ENCODE results near the gene RPH3AL. TPM values are rescaled to one million over a fixed set of nuclear protein-coding genes. Genes with fewer than 3 reads are reported as not detected.

The RPH3AL gene
- polyA plus RNA-seq, 3 donors = 0.71 to 1.9 (median 1.5) TPM

- no peak overlapping the region for H3K4me2 ChIP-seq (replicated peaks; ENCODE audit: extremely low read depth, low read length, poor library complexity, severe bottlenecking)
- H3K79me2 ChIP-seq (ENCODE audit: insufficient read depth, low read length) = no peaks in the 10 kb centered on the region
- Mint-ChIP-seq H3K4me3 (no peak overlapping the region), H3K36me3 (peaks cover 0 to 3% of the 10 kb centered on the region in 2 donors), H3K27ac (peak overlapping the region in 1 of 7 donors; percentile 7), H3K27me3 (ENCODE audit: low read depth in 3 of 3) (peaks cover 4 to 7% (median 5%) of the 10 kb centered on the region in 3 donors), H3K9me3 (peaks cover 0 to 7% (median 4%) of the 10 kb centered on the region in 7 donors), H3K4me1 (peaks cover 25% of the 10 kb centered on the region)
- no peak overlapping the region for H2AFZ ChIP-seq (ENCODE audit: insufficient read depth, low read depth, low read length, poor library complexity, severe bottlenecking)
- H3K9ac ChIP-seq (ENCODE audit: insufficient read depth, low read length, poor library complexity, severe bottlenecking) = no peak overlapping the region
- no peaks in the 10 kb centered on the region for H3K27me3 ChIP-seq (ENCODE audit: control insufficient read depth in 2 of 2, insufficient read depth in 2 of 2, low read length in 2 of 2)
- no peaks in the 10 kb centered on the region for H3K36me3 ChIP-seq (replicated peaks in 1 of 2; ENCODE audit: control insufficient read depth in 1 of 2, insufficient read depth in 2 of 2, low read length in 2 of 2)
- peaks cover 0 to 16% of the 10 kb centered on the region in 2 donors for H3K4me1 ChIP-seq (ENCODE audit: control insufficient read depth in 1 of 2, insufficient read depth in 2 of 2, low read length in 2 of 2)
- no peak for TF ChIP-seq CTCF (IDR thresholded peaks at IDR 0.05)
- 89% methylated on average over 2 of the region's 7 CpGs for WGBS (ENCODE audit: insufficient coverage)
- DNase-seq = no peak
- H3K27ac ChIP-seq (ENCODE audit: low read depth in 1 of 2, low read length in 2 of 2) = no peak overlapping the region
- intact Hi-C loops (cut with micrococcal nuclease) = no loop called here
- no peaks in the 10 kb centered on the region for H3K9me3 ChIP-seq (replicated peaks in 1 of 2; ENCODE audit: control insufficient read depth in 1 of 2, insufficient read depth in 1 of 2, low read length in 2 of 2)
- no peaks in the 10 kb centered on the region for H4K20me1 ChIP-seq (ENCODE audit: insufficient read depth, low read length)
- H3K4me3 ChIP-seq (replicated peaks in 1 of 3; ENCODE audit: low read depth in 2 of 3, low read length in 3 of 3) = no peak overlapping the region
Observed at GRCh38 chr17:280216-280615, 72.4 kb downstream of the RPH3AL start.

- Histone ChIP-seq H3K9me3 (replicated peaks in 1 of 2; ENCODE audit: control insufficient read depth in 1 of 2, insufficient read depth in 1 of 2, low read length in 2 of 2) (no peaks in the 10 kb centered on the region), H4K20me1 (ENCODE audit: insufficient read depth, low read length) (no peaks in the 10 kb centered on the region), H2AFZ (ENCODE audit: insufficient read depth, low read depth, low read length, poor library complexity, severe bottlenecking) (no peak overlapping the region), H3K4me1 (ENCODE audit: control insufficient read depth in 1 of 2, insufficient read depth in 2 of 2, low read length in 2 of 2) (peaks cover 0 to 16% of the 10 kb centered on the region in 2 donors), H3K27me3 (ENCODE audit: control insufficient read depth in 2 of 2, insufficient read depth in 2 of 2, low read length in 2 of 2) (no peaks in the 10 kb centered on the region), H3K4me3 (replicated peaks in 1 of 3; ENCODE audit: low read depth in 2 of 3, low read length in 3 of 3) (no peak overlapping the region), H3K4me2 (replicated peaks; ENCODE audit: extremely low read depth, low read length, poor library complexity, severe bottlenecking) (no peak overlapping the region), H3K36me3 (replicated peaks in 1 of 2; ENCODE audit: control insufficient read depth in 1 of 2, insufficient read depth in 2 of 2, low read length in 2 of 2) (no peaks in the 10 kb centered on the region), H3K79me2 (ENCODE audit: insufficient read depth, low read length) (no peaks in the 10 kb centered on the region), H3K9ac (ENCODE audit: insufficient read depth, low read length, poor library complexity, severe bottlenecking) (no peak overlapping the region), H3K27ac (ENCODE audit: low read depth in 1 of 2, low read length in 2 of 2) (no peak overlapping the region)
- peak overlapping the region in 1 of 7 donors; percentile 36 for H3K27ac Mint-ChIP-seq
- H3K27me3 Mint-ChIP-seq (ENCODE audit: low read depth in 3 of 3) = peaks cover 4 to 6% (median 5%) of the 10 kb centered on the region in 3 donors
- H3K9me3 Mint-ChIP-seq = peaks cover 0 to 7% (median 4%) of the 10 kb centered on the region in 7 donors
- WGBS (ENCODE audit: insufficient coverage) = 47% methylated on average over 2 of the region's 4 CpGs
- H3K4me3 Mint-ChIP-seq = no peak overlapping the region
- intact Hi-C loops (cut with micrococcal nuclease) = no loop called here
- H3K36me3 Mint-ChIP-seq = peaks cover 0 to 3% of the 10 kb centered on the region in 2 donors
- no peak for TF ChIP-seq CTCF (IDR thresholded peaks at IDR 0.05)
- DNase-seq = no peak
- H3K4me1 Mint-ChIP-seq = peaks cover 25% of the 10 kb centered on the region
Observed at GRCh38 chr17:279776-280175, 72.8 kb downstream of the RPH3AL start.
